HFF-Myc (cell line): ENCODE measurements around the gene ELF3.

Experiments used
- DNase-seq: peaks from one replicate; pipeline ENCODE4 v3.0.0-alpha.2; 2011; ENCODE audit warnings: low read depth; ENCODE audit errors: extremely low read depth
- H3K4me3 ChIP-seq: replicated peaks from 2 replicates; pipeline ENCODE4 v1.5.1; 2011; ENCODE audit warnings: low read depth, mild to moderate bottlenecking, control low read depth, low read length
- TF ChIP-seq, protein P1 (sequence below): IDR thresholded peaks from 2 replicates; pipeline ENCODE4 v1.5.1; 2012; ENCODE audit warnings: mild to moderate bottlenecking, low read depth, low read length, control low read depth; ENCODE audit errors: missing control alignments

The ELF3 gene

GRCh38 chr1:202034683-202035462, 24.5 kb downstream of the ELF3 start:
- DNase-seq: no peak
- no peak overlapping the region for H3K4me3 ChIP-seq
- TF ChIP-seq, protein P1, sequence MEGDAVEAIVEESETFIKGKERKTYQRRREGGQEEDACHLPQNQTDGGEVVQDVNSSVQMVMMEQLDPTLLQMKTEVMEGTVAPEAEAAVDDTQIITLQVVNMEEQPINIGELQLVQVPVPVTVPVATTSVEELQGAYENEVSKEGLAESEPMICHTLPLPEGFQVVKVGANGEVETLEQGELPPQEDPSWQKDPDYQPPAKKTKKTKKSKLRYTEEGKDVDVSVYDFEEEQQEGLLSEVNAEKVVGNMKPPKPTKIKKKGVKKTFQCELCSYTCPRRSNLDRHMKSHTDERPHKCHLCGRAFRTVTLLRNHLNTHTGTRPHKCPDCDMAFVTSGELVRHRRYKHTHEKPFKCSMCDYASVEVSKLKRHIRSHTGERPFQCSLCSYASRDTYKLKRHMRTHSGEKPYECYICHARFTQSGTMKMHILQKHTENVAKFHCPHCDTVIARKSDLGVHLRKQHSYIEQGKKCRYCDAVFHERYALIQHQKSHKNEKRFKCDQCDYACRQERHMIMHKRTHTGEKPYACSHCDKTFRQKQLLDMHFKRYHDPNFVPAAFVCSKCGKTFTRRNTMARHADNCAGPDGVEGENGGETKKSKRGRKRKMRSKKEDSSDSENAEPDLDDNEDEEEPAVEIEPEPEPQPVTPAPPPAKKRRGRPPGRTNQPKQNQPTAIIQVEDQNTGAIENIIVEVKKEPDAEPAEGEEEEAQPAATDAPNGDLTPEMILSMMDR: no peak

- no peak for DNase-seq
- TF ChIP-seq, protein P1: no peak
- H3K4me3 ChIP-seq: no peak overlapping the region
These were observed 26.4 kb downstream of the ELF3 start for GRCh38 chr1:202036595-202037387.

GRCh38 chr1:202037706-202038296, 27.4 kb downstream of the ELF3 start:
- TF ChIP-seq, protein P1: no peak
- H3K4me3 ChIP-seq: no peak overlapping the region
- no peak for DNase-seq

- DNase-seq: no peak
- no peak overlapping the region for H3K4me3 ChIP-seq
- TF ChIP-seq, protein P1: no peak
These were observed 28.4 kb downstream of the ELF3 start for GRCh38 chr1:202038688-202039346.

GRCh38 chr1:202045705-202046104, 35.3 kb downstream of the ELF3 start:
- H3K4me3 ChIP-seq: no peak overlapping the region
- DNase-seq: no peak
- TF ChIP-seq, protein P1: no peak

- DNase-seq: no peak
- TF ChIP-seq, protein P1: no peak
- no peak overlapping the region for H3K4me3 ChIP-seq
These were observed 35.8 kb downstream of the ELF3 start for GRCh38 chr1:202046227-202046626.
